Stimulated activated CD4-positive, alpha-beta T cell treated with anti-CD3 and anti-CD28 coated beads, Interleukin-1b, Interleukin-23, amount 100 ng/mL, for 1 hour (primary cell): ENCODE measurements around the gene P3R3URF.

Experiments used
- DNase-seq, 2 donors: peaks; one replicate each; pipeline ENCODE4 v3.0.0-alpha.2; 2020; ENCODE audit warnings: low read depth in 2 of 2

Gene P3R3URF

DNA sequence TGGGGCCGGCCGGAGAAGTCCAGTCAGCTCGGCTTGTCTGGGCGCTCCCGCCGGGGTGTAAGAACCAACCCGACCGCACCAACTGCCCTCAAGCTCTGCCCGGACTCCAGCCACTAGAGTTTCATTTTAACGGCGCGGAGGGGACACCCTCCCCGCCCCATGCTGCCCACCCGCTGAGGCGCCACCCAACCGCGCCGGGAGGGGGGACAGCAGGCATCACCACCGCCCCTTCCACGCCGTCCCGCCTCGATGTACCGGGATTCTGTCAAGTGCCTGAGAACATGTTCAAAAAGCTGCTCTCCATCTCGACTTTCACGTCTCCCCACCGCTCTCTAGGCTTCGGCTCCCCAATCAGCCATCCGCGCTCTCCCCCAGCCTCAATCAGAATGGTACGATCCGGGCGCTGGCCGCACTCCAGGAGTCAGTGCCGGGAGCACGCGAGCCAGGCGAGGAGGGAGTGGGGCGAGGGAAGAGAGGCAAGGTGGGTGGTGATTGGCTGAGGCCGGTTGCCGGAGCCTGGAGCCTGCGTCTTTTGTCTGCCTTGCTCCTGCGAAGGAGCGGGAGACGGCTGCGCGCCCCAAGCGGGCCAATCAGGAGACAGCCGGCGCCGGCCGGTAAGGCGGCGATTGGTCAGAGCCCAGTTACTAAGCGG is 43.6 kb downstream of the P3R3URF start, which contains the start of gene PIK3R3:
TSS of gene PIK3R3 (minus strand) at position 101 of the 652 bp plus-strand sequence. CDS start 677 bp downstream, outside the sequence.
- DNase-seq: peak; percentile 54 to 69

DNA sequence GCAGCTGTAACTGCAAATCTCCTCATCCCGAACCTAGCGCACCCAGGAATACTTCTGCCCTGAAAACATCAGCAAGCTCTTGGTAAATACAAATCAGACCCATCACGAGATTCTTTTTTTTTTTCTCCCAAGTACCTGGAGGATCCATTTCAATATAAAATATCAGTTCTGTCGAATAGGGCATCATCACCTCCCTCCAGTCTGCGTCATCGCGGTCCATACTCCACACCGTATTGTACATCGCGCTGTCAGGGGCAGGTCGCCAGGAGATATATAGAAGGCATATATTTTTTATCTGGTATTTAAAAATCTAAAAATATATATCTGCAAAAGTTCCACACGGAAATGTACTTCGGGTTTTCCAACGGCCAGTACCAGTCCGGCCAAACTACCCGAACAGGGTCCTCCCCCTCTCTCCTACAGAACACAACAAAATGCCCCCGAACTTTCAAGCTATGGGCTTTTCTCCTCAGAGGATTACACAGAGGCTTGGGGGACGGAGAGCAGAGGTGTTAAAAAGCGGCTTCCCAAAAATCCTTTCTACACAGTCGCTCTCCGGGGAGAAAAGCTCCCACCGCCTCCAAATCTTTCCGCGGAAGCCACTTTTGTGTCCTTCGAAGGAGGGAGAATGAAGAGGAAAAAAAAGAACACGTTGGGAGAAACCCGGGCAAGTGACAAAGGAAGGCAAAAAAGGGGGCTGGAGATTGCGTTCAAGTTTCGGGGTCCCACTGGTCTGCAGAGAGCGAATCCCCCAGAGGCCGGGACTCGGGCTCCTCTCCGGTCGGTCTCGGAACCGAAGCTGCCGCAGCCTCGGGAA is 44.4 kb downstream of the P3R3URF start:
- DNase-seq: peak in 1 of 2 donors; percentile 8

DNA sequence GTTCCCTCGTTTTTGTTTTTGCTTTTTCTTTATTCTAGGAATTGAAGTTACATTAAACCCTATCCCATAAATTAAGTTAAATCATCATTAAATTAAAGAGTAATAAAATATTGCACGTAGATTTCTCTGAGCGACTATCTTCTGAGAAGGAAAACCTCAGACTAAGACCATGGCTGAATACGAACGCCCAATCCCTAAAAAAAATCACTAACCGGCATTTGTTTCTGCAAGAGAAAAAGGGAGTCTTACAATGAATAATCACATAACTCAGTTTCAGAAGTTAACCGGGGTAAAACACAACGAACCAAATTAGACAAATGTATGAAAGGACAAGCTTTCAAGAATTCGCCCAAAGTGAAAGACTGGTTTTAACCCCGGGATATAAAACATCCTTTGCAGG is 45.2 kb downstream of the P3R3URF start:
- no peak for DNase-seq

DNA sequence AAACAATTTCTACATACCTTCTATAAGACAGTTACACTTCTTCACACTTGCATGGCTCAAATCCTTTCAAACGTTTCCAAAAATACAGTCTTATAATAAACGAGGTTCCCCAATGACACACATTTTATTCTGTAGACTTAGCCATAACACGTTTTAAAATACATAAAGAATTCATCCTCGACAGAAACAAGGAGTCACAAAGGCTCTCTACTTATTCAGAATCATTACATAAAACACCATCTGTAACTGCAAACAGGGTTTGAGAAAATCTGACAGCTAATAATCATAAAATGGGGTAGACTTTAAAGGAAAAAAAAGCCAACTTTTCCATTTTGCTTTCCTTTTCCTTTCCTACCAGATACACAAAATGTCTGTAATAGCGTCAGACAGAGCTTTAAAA is 45.7 kb downstream of the P3R3URF start:
- no peak for DNase-seq

DNA sequence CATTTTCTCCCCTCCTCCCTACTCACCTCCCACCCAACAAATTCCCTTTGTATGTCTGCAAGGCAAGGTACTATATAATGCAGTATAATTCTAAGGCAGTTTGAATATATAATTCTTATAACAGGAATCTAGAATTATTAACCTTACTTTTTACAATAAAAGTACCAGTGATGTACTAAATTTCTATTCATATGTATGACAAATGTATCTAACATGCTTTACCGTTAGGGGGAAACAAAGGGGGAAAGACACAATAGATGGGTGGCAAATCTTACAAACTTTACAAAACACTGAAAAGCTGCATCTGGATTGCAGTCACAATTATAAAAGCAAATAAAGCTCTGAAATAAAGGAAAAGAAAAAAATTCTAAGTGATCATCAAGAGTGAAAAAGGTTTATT is 46.2 kb downstream of the P3R3URF start:
- DNase-seq: no peak

DNA sequence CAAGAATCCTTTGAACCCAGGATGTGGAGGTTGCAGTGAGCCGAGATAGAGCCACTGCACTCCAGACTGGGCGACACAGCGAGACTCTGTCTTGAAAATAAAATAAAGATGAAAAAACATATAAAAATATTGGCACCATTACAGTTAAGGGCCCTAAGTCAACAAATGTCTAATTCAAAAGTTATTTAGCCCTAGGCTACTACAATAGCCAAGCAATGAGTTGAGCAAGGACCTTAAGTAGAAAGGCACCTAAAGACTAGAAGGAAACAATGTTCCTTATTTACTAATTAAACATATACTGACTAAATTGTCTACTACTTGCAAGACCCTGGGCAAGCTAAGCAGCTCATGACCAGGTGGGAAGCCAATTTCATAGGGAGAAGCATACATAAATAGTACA is 47.9 kb downstream of the P3R3URF start:
- no peak for DNase-seq
